ENCODE results near the gene ZNF672.

DNA sequence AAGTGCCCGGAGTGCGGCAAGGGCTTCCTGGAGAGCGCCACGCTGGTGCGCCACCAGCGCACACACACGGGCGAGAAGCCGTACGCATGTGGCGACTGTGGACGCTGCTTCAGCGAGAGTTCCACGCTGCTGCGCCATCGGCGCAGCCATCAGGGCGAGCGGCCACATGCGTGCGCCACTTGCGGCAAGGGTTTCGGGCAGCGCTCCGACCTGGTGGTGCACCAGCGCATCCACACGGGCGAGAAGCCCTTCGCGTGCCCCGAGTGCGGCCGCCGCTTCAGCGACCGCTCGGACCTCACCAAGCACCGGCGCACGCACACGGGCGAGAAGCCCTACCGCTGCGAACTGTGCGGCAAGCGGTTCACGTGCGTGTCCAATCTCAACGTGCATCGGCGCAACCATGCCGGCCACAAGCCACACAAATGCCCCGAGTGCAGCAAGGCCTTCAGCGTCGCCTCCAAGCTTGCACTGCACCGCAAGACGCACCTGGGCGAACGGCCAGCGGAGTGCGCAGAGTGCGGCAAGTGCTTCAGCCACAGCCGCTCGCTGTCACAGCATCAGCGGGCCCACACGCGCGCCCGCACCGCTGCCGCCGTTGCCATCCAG lies 10.0 kb downstream of the ZNF672 start:
- TF ChIP-seq, protein P1, sequence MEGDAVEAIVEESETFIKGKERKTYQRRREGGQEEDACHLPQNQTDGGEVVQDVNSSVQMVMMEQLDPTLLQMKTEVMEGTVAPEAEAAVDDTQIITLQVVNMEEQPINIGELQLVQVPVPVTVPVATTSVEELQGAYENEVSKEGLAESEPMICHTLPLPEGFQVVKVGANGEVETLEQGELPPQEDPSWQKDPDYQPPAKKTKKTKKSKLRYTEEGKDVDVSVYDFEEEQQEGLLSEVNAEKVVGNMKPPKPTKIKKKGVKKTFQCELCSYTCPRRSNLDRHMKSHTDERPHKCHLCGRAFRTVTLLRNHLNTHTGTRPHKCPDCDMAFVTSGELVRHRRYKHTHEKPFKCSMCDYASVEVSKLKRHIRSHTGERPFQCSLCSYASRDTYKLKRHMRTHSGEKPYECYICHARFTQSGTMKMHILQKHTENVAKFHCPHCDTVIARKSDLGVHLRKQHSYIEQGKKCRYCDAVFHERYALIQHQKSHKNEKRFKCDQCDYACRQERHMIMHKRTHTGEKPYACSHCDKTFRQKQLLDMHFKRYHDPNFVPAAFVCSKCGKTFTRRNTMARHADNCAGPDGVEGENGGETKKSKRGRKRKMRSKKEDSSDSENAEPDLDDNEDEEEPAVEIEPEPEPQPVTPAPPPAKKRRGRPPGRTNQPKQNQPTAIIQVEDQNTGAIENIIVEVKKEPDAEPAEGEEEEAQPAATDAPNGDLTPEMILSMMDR (IDR thresholded peaks at IDR 0.05; ENCODE audit: insufficient read depth, low read depth, low read length), result no peak
- TF ChIP-seq EZH2 (IDR thresholded peaks at IDR 0.05; ENCODE audit: insufficient read depth, low read length), result no peak

All from astrocyte (in vitro differentiated cells and primary cell).